Endothelial cell of umbilical vein (primary cell): Measurements from ENCODE around the gene KDM4C. TPM values are rescaled to one million over a fixed set of nuclear protein-coding genes. Genes with fewer than 3 reads are reported as not detected.

Experiments used
- BruUV-seq: library from RNA; stranded (reverse); fragments of 400-500 nt; replicated peaks from 2 replicates; lab custom pipeline; 2021; lab: Mats Ljungman, UMichigan
- CTCF ChIA-PET: fragments of 300-600, 350-600 bp; sonication (Branson Sonifier 250); formaldehyde crosslinking; loops from one replicate; lab custom pipeline; 2021; ENCODE audit warnings: antibody characterized with exemption, inconsistent platforms; lab: Charles Lee
- POLR2A ChIA-PET: fragments of 300-600, 350-600 bp; sonication (Branson Sonifier 250); formaldehyde crosslinking; loops from one replicate; lab custom pipeline; 2021; ENCODE audit warnings: antibody characterized with exemption, inconsistent platforms; lab: Charles Lee
- DNase-seq: peaks from one replicate; pipeline ENCODE4 v3.0.0-alpha.2; 2011; ENCODE audit warnings: low read depth, low spot score
- FAIRE-seq: peaks from 2 replicates; lab custom pipeline; 2011; peaks lifted over from hg19 to GRCh38; lab: Jason Lieb, UNC
- H2AFZ ChIP-seq: 2 replicates; pipeline ENCODE4 v1.6.0; 2012; ENCODE audit warnings: low read depth, low read length, control low read depth, inconsistent platforms
- H3K27ac ChIP-seq: 2 replicates; pipeline ENCODE4 v1.5.1; 2011; ENCODE audit warnings: low read depth, mild to moderate bottlenecking, control low read depth, low read length, moderate library complexity; ENCODE audit not compliant: insufficient read depth
- H3K27me3 ChIP-seq, 2 experiments: 2 replicates each; pipeline versions ENCODE4 v1.6.0 to v1.6.1; 2011; ENCODE audit warnings: low read length in 2 of 2, mixed read lengths in 1 of 2; ENCODE audit not compliant: control insufficient read depth in 2 of 2, insufficient read depth in 2 of 2
- H3K36me3 ChIP-seq, 2 experiments: 2 replicates in 1 of 2; 3 replicates in 1 of 2; pipeline ENCODE4 v1.5.1; 2011; ENCODE audit warnings: low read length in 2 of 2, mild to moderate bottlenecking in 1 of 2, moderate library complexity in 1 of 2; ENCODE audit not compliant: control insufficient read depth in 2 of 2, insufficient read depth in 2 of 2; ENCODE audit errors: extremely low read depth in 1 of 2
- H3K4me1 ChIP-seq: 3 replicates; pipeline ENCODE4 v1.5.1; 2011; ENCODE audit warnings: mild to moderate bottlenecking, low read length; ENCODE audit not compliant: control insufficient read depth, insufficient read depth; ENCODE audit errors: extremely low read depth
- H3K4me2 ChIP-seq: 2 replicates; pipeline ENCODE4 v1.6.1; 2011; ENCODE audit warnings: low read length, control low read depth, mixed read lengths; ENCODE audit not compliant: insufficient read depth
- H3K4me3 ChIP-seq, 3 experiments: fragments of 200-600 bp in 1 of 3; sonication (generic), shearing (Covaris generic) in 1 of 3; replicated peaks in 1 of 3; 2 replicates each; pipeline ENCODE4 v1.5.1; 2011 to 2016; ENCODE audit warnings: control low read depth in 3 of 3, low read length in 3 of 3, mild to moderate bottlenecking in 2 of 3, inconsistent platforms in 1 of 3, low read depth in 1 of 3, moderate library complexity in 1 of 3; ENCODE audit not compliant: insufficient read depth in 1 of 3
- H3K79me2 ChIP-seq: 2 replicates; pipeline ENCODE4 v1.6.0; 2012; ENCODE audit warnings: low read length, inconsistent platforms; ENCODE audit not compliant: control insufficient read depth, insufficient read depth
- H3K9ac ChIP-seq: replicated peaks from 2 replicates; pipeline ENCODE3; 2011; ENCODE audit warnings: low read length, control low read depth; ENCODE audit not compliant: insufficient read depth; ENCODE audit errors: extremely low read depth
- H3K9me1 ChIP-seq: replicated peaks from 3 replicates; pipeline ENCODE4 v1.6.0; 2011; ENCODE audit warnings: mild to moderate bottlenecking, low read length; ENCODE audit not compliant: control insufficient read depth, insufficient read depth; ENCODE audit errors: extremely low read depth
- H3K9me3 ChIP-seq: replicated peaks from 2 replicates; pipeline ENCODE4 v1.5.1; 2012; ENCODE audit warnings: low read length, inconsistent platforms; ENCODE audit not compliant: control insufficient read depth, insufficient read depth
- H4K20me1 ChIP-seq: replicated peaks from 2 replicates; pipeline ENCODE3; 2011; ENCODE audit warnings: mild to moderate bottlenecking, low read length; ENCODE audit not compliant: control insufficient read depth, insufficient read depth; ENCODE audit errors: extremely low read depth
- CTCF ChIP-seq, 2 donors: IDR thresholded peaks; 1 replicate in 1 of 2; 2 replicates in 1 of 2; pipeline ENCODE4 v1.5.1; 2011; ENCODE audit warnings: low read length in 2 of 2, mild to moderate bottlenecking in 2 of 2, moderate library complexity in 2 of 2, control low read depth in 1 of 2, inconsistent platforms in 1 of 2, low read depth in 1 of 2; ENCODE audit not compliant: insufficient read depth in 1 of 2; ENCODE audit errors: extremely low read depth in 1 of 2
- EZH2 ChIP-seq: IDR thresholded peaks from 2 replicates; pipeline ENCODE4 v1.6.1; 2012; ENCODE audit warnings: borderline replicate concordance, low read depth, mild to moderate bottlenecking, moderate library complexity, low read length, inconsistent platforms; ENCODE audit not compliant: severe bottlenecking
- FOS ChIP-seq: IDR thresholded peaks from 2 replicates; pipeline ENCODE4 v1.6.1; 2011; ENCODE audit warnings: mild to moderate bottlenecking, low read length, moderate library complexity, borderline replicate concordance; ENCODE audit not compliant: insufficient read depth
- GATA2 ChIP-seq: IDR thresholded peaks from 2 replicates; pipeline ENCODE4 v1.7.0; 2011; ENCODE audit warnings: low read depth, mild to moderate bottlenecking, moderate library complexity, mixed read lengths, low read length; ENCODE audit not compliant: insufficient read length, insufficient read depth
- JUN ChIP-seq: IDR thresholded peaks from 2 replicates; pipeline ENCODE4 v1.6.1; 2011; ENCODE audit warnings: borderline replicate concordance, low read depth; ENCODE audit not compliant: insufficient read length, insufficient read depth
- MAX ChIP-seq: IDR thresholded peaks from 2 replicates; pipeline ENCODE4 v1.6.1; 2011; ENCODE audit not compliant: insufficient read depth, insufficient read length
- MYC ChIP-seq: IDR thresholded peaks from one replicate; pipeline ENCODE4 v1.6.1; 2011; ENCODE audit warnings: mild to moderate bottlenecking, low read depth, low read length
- POLR2A ChIP-seq: IDR thresholded peaks from 2 replicates; pipeline ENCODE4 v1.6.1; 2012; ENCODE audit warnings: low read depth, mild to moderate bottlenecking, control low read depth, low read length
- POLR2AphosphoS5 ChIP-seq: IDR thresholded peaks from 2 replicates; pipeline ENCODE4 v1.6.1; 2012; ENCODE audit warnings: low read depth, mild to moderate bottlenecking, control low read depth, low read length, moderate library complexity; ENCODE audit not compliant: insufficient read depth
- dilution Hi-C: fragments of 300-500 bp; cut with MboI; formaldehyde crosslinking; loops from one replicate; pipeline ENCODE4 v1.15.0; 2019; ENCODE audit warnings: low sequenced_read_pairs; ENCODE audit not compliant: extremely low pct_ligation_motif_present
- intact Hi-C: fragments of 100-400 bp; cut with micrococcal nuclease; formaldehyde crosslinking; loops from one replicate; pipeline ENCODE4 v1.10.0; 2022
- polyA plus RNA-seq, 4 experiments: library from polyadenylated mRNA; depleted of rRNA in 3 of 4; stranded (reverse) in 3 of 4; unstranded in 1 of 4; fragments of >200 nt; gene quantifications; 2 replicates each; pipeline versions ENCODE4 v1.2.1 to v1.2.3, GENCODE V29; 2011 to 2012; ENCODE audit warnings: missing spikeins in 1 of 4
- total RNA-seq: library from RNA; stranded (reverse); gene quantifications from 2 replicates; pipeline ENCODE4 v1.2.3, GENCODE V29; 2021

KDM4C gene
- total and polyA plus RNA-seq, 2 donors (not counting 3 experiments of a cell fraction or from before 2014, with no cell fraction given): 5.4 to 15.0 TPM

GRCh38 chr9:7079051-7079450 lies 321.3 kb downstream of the KDM4C start:
- Histone ChIP-seq H3K79me2 (no peaks in the 10 kb centered on the region), H3K27ac (no peak overlapping the region), H2AFZ (no peak overlapping the region), H3K9me3 (no peaks in the 10 kb centered on the region), H3K27me3 (no peaks in the 10 kb centered on the region), H4K20me1 (no peaks in the 10 kb centered on the region), H3K36me3 (peaks cover 0 to 2% of the 10 kb centered on the region in 2 experiments), H3K9ac (no peak overlapping the region), H3K4me1 (no peaks in the 10 kb centered on the region), H3K9me1 (no peaks in the 10 kb centered on the region), H3K4me3 (no peak overlapping the region), H3K4me2 (no peak overlapping the region)
- TF ChIP-seq MAX (no peak), MYC (no peak), POLR2A (no peak), JUN (no peak), CTCF (IDR thresholded peaks at IDR 0.05; ENCODE audit: extremely low read depth in 1 of 2, insufficient read depth in 1 of 2, low read depth in 1 of 2, low read length in 2 of 2) (no peak), GATA2 (no peak), POLR2AphosphoS5 (no peak), EZH2 (no peak), FOS (no peak)
- FAIRE-seq (no peak), DNase-seq (no peak)
- ChIA-PET POLR2A (no interaction called here), CTCF (interaction anchor here (1.0 to 1.1 kb wide), 2 partner anchors 11 to 155 kb away, joined by 4 to 5 read pairs; no protein-coding TSS in a partner anchor)
- dilution Hi-C loops (no loop called here), intact Hi-C loops (no loop called here)
- no TSS peak for BruUV-seq
